K562 (cell line): ENCODE measurements around the gene NANOG.
"Not testable (repeated sequence)": the region's sequence is repeated elsewhere in the genome, so short reads cannot be mapped to it uniquely, and the experiment has no call there.

Source experiments
- FOXM1 ChIP-seq, 2 experiments: fragments of 450-650 bp in 1 of 2; sonication (generic) in 1 of 2; formaldehyde crosslinking in 1 of 2; IDR thresholded peaks; 2 replicates each; pipeline versions ENCODE4 v1.6.1 to v1.9.0; 2017 to 2022; ENCODE audit warnings: low read depth in 2 of 2, mild to moderate bottlenecking in 2 of 2, missing genetic modification reagents in 1 of 2, moderate library complexity in 1 of 2
- MEIS2 ChIP-seq: fragments of 450-650 bp; IDR thresholded peaks from 2 replicates; pipeline ENCODE4 v1.6.1; 2014; ENCODE audit warnings: mild to moderate bottlenecking; ENCODE audit not compliant: partially characterized antibody

- TF ChIP-seq MEIS2; FOXM1 (IDR thresholded peaks at IDR 0.05; ENCODE audit: low read depth); FOXM1 (CRISPR knock-in tag; IDR thresholded peaks at IDR 0.05; ENCODE audit: low read depth): not testable (repeated sequence)
Measured at GRCh38 chr12:7751941-7752922, 37.0 kb upstream of the NANOG start.
